ENCODE results near the gene KRT81. TPM values are rescaled to one million over a fixed set of nuclear protein-coding genes. Genes with fewer than 3 reads are reported as not detected.

KRT81 gene
- total RNA-seq, 1 experiment from 2014 or later = 0.90 TPM

DNA sequence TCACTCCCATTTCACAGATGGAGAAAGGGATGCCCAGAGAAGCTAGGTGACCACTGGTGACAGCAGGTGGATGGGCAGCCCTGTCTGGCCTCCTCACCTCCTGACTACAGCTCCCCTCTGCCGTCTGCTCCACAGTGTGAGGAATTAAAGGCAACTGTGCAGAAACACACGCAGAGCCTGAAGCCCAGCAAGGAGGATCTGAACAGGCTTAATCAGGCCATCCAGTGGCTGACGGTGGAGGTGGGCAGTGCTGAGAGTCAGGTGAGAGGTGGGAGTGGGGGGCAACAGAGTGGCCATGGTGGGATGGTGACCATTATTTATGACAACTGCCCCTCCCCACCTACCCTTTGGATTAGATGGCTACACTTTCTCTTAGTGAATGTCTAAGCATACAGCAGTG, 15.6 kb downstream of the KRT81 start:
- ATAC-seq (no peak), DNase-seq (ENCODE audit: low read depth, low spot score) (no peak)
- no peaks in the 10 kb centered on the region for H3K36me3 ChIP-seq (ENCODE audit: control insufficient read depth, insufficient read depth, low read length)
- H3K27me3 ChIP-seq (ENCODE audit: control insufficient read depth, insufficient read depth, low read length) = no peaks in the 10 kb centered on the region
- ChIA-PET CTCF (no interaction called here), POLR2A (interaction anchor here (0.5 kb wide), 1 partner anchor 215 kb away, joined by 3 read pairs; no protein-coding TSS in a partner anchor)
- intact Hi-C loops (cut with micrococcal nuclease; ENCODE audit: unreplicated experiment) (loop anchor here (10.0 kb wide), 1 partner anchor 51 kb away; no protein-coding TSS in a partner anchor), in situ Hi-C loops (cut with HindIII; ENCODE audit: low pct_unique_long_range_greater_than_20kb, low sequenced_read_pairs) (no loop called here)
- BruUV-seq (replicated peaks) = no TSS peak
- no peak overlapping the region for H3K4me3 ChIP-seq (ENCODE audit: low read depth in 2 of 2, low read length in 2 of 2)
- no peak for TF ChIP-seq SIN3A (IDR thresholded peaks at IDR 0.05; ENCODE audit: borderline replicate concordance, insufficient read depth, low read depth, low read length)
- TF ChIP-seq POLR2AphosphoS5 (IDR thresholded peaks at IDR 0.05; ENCODE audit: low read depth, low read length) = no peak
- TF ChIP-seq, protein P1, sequence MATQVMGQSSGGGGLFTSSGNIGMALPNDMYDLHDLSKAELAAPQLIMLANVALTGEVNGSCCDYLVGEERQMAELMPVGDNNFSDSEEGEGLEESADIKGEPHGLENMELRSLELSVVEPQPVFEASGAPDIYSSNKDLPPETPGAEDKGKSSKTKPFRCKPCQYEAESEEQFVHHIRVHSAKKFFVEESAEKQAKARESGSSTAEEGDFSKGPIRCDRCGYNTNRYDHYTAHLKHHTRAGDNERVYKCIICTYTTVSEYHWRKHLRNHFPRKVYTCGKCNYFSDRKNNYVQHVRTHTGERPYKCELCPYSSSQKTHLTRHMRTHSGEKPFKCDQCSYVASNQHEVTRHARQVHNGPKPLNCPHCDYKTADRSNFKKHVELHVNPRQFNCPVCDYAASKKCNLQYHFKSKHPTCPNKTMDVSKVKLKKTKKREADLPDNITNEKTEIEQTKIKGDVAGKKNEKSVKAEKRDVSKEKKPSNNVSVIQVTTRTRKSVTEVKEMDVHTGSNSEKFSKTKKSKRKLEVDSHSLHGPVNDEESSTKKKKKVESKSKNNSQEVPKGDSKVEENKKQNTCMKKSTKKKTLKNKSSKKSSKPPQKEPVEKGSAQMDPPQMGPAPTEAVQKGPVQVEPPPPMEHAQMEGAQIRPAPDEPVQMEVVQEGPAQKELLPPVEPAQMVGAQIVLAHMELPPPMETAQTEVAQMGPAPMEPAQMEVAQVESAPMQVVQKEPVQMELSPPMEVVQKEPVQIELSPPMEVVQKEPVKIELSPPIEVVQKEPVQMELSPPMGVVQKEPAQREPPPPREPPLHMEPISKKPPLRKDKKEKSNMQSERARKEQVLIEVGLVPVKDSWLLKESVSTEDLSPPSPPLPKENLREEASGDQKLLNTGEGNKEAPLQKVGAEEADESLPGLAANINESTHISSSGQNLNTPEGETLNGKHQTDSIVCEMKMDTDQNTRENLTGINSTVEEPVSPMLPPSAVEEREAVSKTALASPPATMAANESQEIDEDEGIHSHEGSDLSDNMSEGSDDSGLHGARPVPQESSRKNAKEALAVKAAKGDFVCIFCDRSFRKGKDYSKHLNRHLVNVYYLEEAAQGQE (IDR thresholded peaks at IDR 0.05; ENCODE audit: insufficient read depth in 1 of 2, low read depth in 2 of 2, low read length in 1 of 2) = no peak
- TF ChIP-seq, protein P2, sequence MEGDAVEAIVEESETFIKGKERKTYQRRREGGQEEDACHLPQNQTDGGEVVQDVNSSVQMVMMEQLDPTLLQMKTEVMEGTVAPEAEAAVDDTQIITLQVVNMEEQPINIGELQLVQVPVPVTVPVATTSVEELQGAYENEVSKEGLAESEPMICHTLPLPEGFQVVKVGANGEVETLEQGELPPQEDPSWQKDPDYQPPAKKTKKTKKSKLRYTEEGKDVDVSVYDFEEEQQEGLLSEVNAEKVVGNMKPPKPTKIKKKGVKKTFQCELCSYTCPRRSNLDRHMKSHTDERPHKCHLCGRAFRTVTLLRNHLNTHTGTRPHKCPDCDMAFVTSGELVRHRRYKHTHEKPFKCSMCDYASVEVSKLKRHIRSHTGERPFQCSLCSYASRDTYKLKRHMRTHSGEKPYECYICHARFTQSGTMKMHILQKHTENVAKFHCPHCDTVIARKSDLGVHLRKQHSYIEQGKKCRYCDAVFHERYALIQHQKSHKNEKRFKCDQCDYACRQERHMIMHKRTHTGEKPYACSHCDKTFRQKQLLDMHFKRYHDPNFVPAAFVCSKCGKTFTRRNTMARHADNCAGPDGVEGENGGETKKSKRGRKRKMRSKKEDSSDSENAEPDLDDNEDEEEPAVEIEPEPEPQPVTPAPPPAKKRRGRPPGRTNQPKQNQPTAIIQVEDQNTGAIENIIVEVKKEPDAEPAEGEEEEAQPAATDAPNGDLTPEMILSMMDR (IDR thresholded peaks at IDR 0.05) = no peak
- no peak for TF ChIP-seq TCF7L2 (IDR thresholded peaks at IDR 0.05; ENCODE audit: low read depth, low read length)
- no peaks in the 10 kb centered on the region for H3K9me3 ChIP-seq (ENCODE audit: control insufficient read depth, insufficient read depth, low read depth, low read length)
- H3K4me1 ChIP-seq (ENCODE audit: control insufficient read depth, insufficient read depth, low read length) = peaks cover 26% of the 10 kb centered on the region
- peak overlapping the region; percentile 46 for H3K27ac ChIP-seq (ENCODE audit: low read length)

DNA sequence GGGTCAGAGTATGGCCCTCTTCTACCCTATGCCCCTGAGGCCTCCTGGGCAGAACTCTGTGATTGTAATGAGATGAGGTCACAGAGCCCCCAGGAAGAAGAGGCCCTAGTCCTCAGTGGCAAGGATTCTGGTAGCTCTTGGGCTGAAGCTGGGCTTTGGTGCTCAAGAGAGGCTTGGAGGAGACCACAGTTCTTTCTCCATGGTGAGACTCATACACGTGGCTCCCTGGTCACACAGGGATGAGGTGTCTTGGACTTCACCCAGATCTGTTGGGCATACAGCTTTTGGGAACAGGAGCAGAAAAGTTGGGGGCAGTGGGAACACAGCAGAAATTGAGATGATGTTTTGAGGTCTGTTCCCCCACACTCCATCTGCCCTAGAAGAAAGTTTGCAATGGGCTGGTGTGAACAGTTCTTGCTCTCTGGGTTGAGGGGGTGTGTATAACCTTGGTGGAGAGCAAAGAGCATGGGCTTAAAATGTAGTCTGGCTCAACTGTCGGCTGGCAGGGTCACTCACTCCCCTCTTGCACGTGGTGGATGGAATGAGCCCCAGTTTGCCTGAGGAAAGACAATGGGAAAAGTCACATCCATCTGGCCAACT, 16.7 kb downstream of the KRT81 start, which contains the start of gene KRT86:
KRT86 (plus strand) TSS at position 125 of the 600 bp plus-strand sequence. CDS start 27,272 bp downstream, outside the sequence.
- ChIA-PET CTCF (no interaction called here), POLR2A (no interaction called here)
- Histone ChIP-seq H3K4me3 (ENCODE audit: low read depth in 2 of 2, low read length in 2 of 2) (no peak within 1 kb of the TSS), H3K27me3 (ENCODE audit: control insufficient read depth, insufficient read depth, low read length) (no peaks in the 10 kb centered on the region), H3K27ac (ENCODE audit: low read length) (peak within 1 kb of the TSS; percentile 46), H3K36me3 (ENCODE audit: control insufficient read depth, insufficient read depth, low read length) (no peaks in the 10 kb centered on the region), H3K9me3 (ENCODE audit: control insufficient read depth, insufficient read depth, low read depth, low read length) (no peaks in the 10 kb centered on the region), H3K4me1 (ENCODE audit: control insufficient read depth, insufficient read depth, low read length) (peaks cover 16% of the 10 kb centered on the region)
- intact Hi-C loops (cut with micrococcal nuclease; ENCODE audit: unreplicated experiment) = loop anchor here (10.0 kb wide), 1 partner anchor 50 kb away; no protein-coding TSS in a partner anchor
- ATAC-seq (no peak), DNase-seq (ENCODE audit: low read depth, low spot score) (no peak)
- in situ Hi-C loops (cut with HindIII; ENCODE audit: low pct_unique_long_range_greater_than_20kb, low sequenced_read_pairs) = no loop called here
- TF ChIP-seq POLR2AphosphoS5 (IDR thresholded peaks at IDR 0.05; ENCODE audit: low read depth, low read length) = no peak
- TF ChIP-seq, protein P1 (IDR thresholded peaks at IDR 0.05; ENCODE audit: insufficient read depth in 1 of 2, low read depth in 2 of 2, low read length in 1 of 2) = no peak
- no peak for TF ChIP-seq SIN3A (IDR thresholded peaks at IDR 0.05; ENCODE audit: borderline replicate concordance, insufficient read depth, low read depth, low read length)
- TF ChIP-seq TCF7L2 (IDR thresholded peaks at IDR 0.05; ENCODE audit: low read depth, low read length) = no peak
- TF ChIP-seq, protein P2 (IDR thresholded peaks at IDR 0.05) = no peak
- BruUV-seq (replicated peaks) = no TSS peak

Data from Panc1 (cell line).